NCI-H774 (cell line): ENCODE measurements around the gene HRNR.
"Not testable (repeated sequence)": the region's sequence is repeated elsewhere in the genome, so short reads cannot be mapped to it uniquely, and the experiment has no call there.

Experiments
- DNase-seq: peaks from one replicate; lab custom pipeline; 2025; lab: John Stamatoyannopoulos, UW

HRNR gene

GRCh38 chr1:152224093-152224492 is at the start of gene HRNR:
Gene HRNR, minus strand, starts transcription at chr1:152224193. Its CDS starts 940 bp downstream, at chr1:152223253.
- DNase-seq: no peak

GRCh38 chr1:152256394-152256793 is 32.4 kb upstream of the HRNR start:
- not testable (repeated sequence) for DNase-seq

GRCh38 chr1:152252157-152252556 is 28.2 kb upstream of the HRNR start:
- DNase-seq: no peak

GRCh38 chr1:152251391-152251790 is 27.4 kb upstream of the HRNR start:
- DNase-seq: no peak

- DNase-seq: no peak
Measured at GRCh38 chr1:152247316-152247715, 23.3 kb upstream of the HRNR start.

- DNase-seq: no peak
Measured at GRCh38 chr1:152244576-152245273, 20.7 kb upstream of the HRNR start.

GRCh38 chr1:152237093-152237492 is 13.1 kb upstream of the HRNR start:
- DNase-seq: no peak

- DNase-seq: no peak
Measured at GRCh38 chr1:152228831-152229230, 4.8 kb upstream of the HRNR start.

GRCh38 chr1:152227310-152227928 is 3.4 kb upstream of the HRNR start:
- no peak for DNase-seq

GRCh38 chr1:152225678-152226077 is 1.7 kb upstream of the HRNR start:
- DNase-seq: no peak

- no peak for DNase-seq
Measured at GRCh38 chr1:152220166-152221163, 3.5 kb downstream of the HRNR start.

GRCh38 chr1:152219438-152219837 is 4.6 kb downstream of the HRNR start:
- not testable (repeated sequence) for DNase-seq

- DNase-seq: no peak
Measured at GRCh38 chr1:152218762-152219436, 5.1 kb downstream of the HRNR start.

- DNase-seq: not testable (repeated sequence)
Measured at GRCh38 chr1:152215604-152216003, 8.4 kb downstream of the HRNR start.

GRCh38 chr1:152214911-152215310 is 9.1 kb downstream of the HRNR start:
- not testable (repeated sequence) for DNase-seq

GRCh38 chr1:152198982-152199381 is 25.0 kb downstream of the HRNR start:
- no peak for DNase-seq

GRCh38 chr1:152197361-152197941 is 26.5 kb downstream of the HRNR start:
- no peak for DNase-seq

GRCh38 chr1:152191711-152192110 is 32.3 kb downstream of the HRNR start:
- DNase-seq: no peak

- DNase-seq: no peak
Measured at GRCh38 chr1:152191260-152191659, 32.7 kb downstream of the HRNR start.

GRCh38 chr1:152190589-152190988 is 33.4 kb downstream of the HRNR start:
- no peak for DNase-seq

- no peak for DNase-seq
Measured at GRCh38 chr1:152189657-152190442, 34.1 kb downstream of the HRNR start.
